Upper lobe of left lung (tissue), 6 donors: Measurements from ENCODE around the gene APCDD1. TPM values are rescaled to one million over a fixed set of nuclear protein-coding genes. Genes with fewer than 3 reads are reported as not detected.

Source experiments
- total RNA-seq, 6 donors: library from RNA; depleted of rRNA in 4 of 6; stranded (reverse); fragments of >200 nt in 4 of 6; gene quantifications; one replicate each; pipeline versions ENCODE4 v1.1.0 to v1.2.1, GENCODE V29; 2016 to 2021
- donor health status: DM: no; HTN: no; CAD: no; lungs with moderate emphysema.
- donor health status: DM: no; HTN: yes; CAD: no; lungs with severe emphysema.

APCDD1 gene
- total RNA-seq, 6 donors from 2014 or later: 8.4 to 40.4 (median 24.1) TPM

Other genes starting within 250 kb of the APCDD1 start
- gene NAPG, start 71.4 kb downstream of the APCDD1 start, total RNA-seq: 10 to 100 TPM; 16.8 to 72.0 (median 34.0) TPM